GM18951 (cell line): ENCODE measurements around the gene FAM136A.
"Not testable (repeated sequence)": the region's sequence is repeated elsewhere in the genome, so short reads cannot be mapped to it uniquely, and the experiment has no call there.

Source experiments
- POLR2A ChIP-seq: IDR thresholded peaks from 4 replicates; pipeline ENCODE4 v1.6.1; 2011; ENCODE audit warnings: mild to moderate bottlenecking; ENCODE audit not compliant: insufficient read length, insufficient read depth; ENCODE audit errors: extremely low read depth
- in situ Hi-C: fragments of 300-500 bp; cut with MboI; formaldehyde crosslinking; loops from one replicate; pipeline ENCODE4 v1.12.0; 2022; ENCODE audit warnings: low sequenced_read_pairs, mixed read lengths, inconsistent platforms; ENCODE audit not compliant: unreplicated experiment

FAM136A gene

DNA sequence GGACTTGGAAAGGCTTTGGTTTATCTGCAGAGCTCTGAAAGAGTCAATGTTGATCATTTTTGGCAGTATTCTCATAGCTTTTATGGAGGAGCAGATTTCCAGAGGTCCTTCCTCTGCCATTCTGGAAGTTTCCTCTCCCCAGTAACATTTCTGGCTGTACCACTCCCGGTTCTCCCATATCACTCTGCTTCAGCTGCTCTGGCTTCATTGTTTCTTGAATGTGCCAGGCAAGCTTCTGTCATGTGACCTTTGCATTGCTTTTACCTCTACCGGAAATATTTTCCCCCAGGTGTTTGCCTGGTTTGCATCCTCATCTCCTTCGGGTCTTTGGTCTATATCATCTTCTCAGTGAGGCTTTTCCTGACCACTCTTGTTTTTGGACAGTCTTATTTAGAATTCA lies 31.5 kb downstream of the FAM136A start:
- TF ChIP-seq POLR2A = no peak
- in situ Hi-C loops = no loop called here

GRCh38 chr2:70269422-70270302 lies 32.2 kb downstream of the FAM136A start:
- in situ Hi-C loops = not testable (repeated sequence)

GRCh38 chr2:70266925-70267324 lies 34.9 kb downstream of the FAM136A start:
- in situ Hi-C loops = not testable (repeated sequence)

- in situ Hi-C loops = no loop called here
- TF ChIP-seq POLR2A = no peak
These were observed 40.4 kb downstream of the FAM136A start for GRCh38 chr2:70261501-70261900.

DNA sequence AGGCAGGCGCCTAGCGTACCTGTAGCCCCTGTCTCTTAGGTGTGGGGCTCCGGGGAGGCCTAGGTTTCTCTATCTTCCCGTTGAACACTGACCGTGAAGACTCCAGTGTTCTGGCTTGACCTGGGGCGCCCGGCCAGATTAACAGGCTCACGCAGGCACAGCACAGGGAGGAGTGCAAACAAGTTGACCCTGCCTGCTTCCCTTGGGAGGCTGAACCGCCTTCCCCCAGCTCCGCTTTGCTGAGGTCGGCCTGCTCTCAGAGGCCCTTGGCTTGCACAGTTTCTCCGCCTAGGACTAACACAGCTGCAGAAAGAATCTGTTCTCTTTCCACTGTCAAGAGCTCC lies 43.4 kb downstream of the FAM136A start:
- no peak for TF ChIP-seq POLR2A
- in situ Hi-C loops = no loop called here

DNA sequence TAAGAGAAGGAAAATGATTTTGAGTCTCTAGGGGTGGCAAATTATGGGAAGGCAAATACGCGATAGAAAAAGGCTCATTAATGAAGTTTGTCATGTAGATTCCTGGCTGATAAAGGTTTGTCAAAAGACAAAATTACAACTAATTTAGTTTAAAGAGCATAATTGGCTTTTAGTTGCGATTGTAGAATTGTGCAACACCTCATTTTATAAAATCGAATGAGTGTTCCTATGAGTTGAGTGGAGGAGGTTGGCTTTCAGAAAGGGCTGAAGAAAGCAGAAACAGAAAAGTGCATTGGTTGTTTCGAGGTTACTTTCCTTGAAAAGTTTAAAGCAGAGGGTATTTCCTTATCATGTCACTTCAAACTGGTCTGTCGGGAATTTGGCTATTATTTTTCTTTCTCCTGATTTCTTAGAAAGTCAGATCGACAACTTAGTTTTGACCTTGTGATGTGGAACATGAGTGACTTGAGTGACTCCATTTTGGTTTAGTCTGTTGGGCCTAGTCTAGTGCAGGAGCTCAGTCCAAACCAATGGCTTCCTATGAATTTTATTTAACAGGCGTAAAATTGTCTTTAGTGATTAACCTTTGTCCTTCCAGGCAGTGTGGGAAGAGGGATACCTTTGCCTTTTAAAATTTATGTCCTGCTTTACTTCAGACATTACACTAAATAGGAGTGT lies 46.1 kb downstream of the FAM136A start:
- TF ChIP-seq POLR2A = no peak
- in situ Hi-C loops = no loop called here

DNA sequence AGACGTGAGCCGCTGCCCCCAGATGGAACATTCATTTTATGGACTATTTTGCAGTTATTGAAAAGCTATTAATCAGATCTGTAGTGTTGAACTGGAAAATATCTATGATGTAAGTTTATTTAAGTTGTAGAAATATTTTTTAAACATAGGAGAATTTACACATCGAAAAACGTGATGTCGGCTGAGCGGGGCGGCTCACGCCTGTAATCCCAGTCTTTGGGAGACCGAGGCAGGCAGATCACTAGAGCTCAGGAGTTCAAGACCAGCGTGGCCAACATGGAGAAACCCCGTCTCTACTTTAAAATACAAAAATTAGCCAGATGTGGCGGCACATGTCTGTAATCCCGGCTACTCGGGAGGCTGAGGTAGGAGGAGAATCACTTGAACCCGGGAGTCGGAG lies 51.4 kb downstream of the FAM136A start:
- TF ChIP-seq POLR2A = no peak
- in situ Hi-C loops = no loop called here

- peak; percentile 91 for TF ChIP-seq POLR2A
- in situ Hi-C loops = no loop called here
These were observed 53.6 kb downstream of the FAM136A start, which contains the start of gene TIA1 for GRCh38 chr2:70248181-70248847. TIA1 (minus strand) TSS chr2:70248628; CDS start chr2:70248430, 198 bp downstream.

- in situ Hi-C loops = no loop called here
- no peak for TF ChIP-seq POLR2A
These were observed 54.3 kb downstream of the FAM136A start for GRCh38 chr2:70247364-70248180.
